Tibial nerve (tissue), 4 donors: ENCODE results near the gene DIP2C. TPM values are rescaled to one million over a fixed set of nuclear protein-coding genes. Genes with fewer than 3 reads are reported as not detected.

ENCODE experiments used
- DNase-seq, 2 donors: peaks; one replicate each; pipeline ENCODE4 v3.0.0-alpha.2; 2019; ENCODE audit warnings: low spot score in 2 of 2
- H3K27ac ChIP-seq, 4 donors: fragments of 200-600 bp; sonication (generic) in 3 of 4; one replicate each; pipeline ENCODE4 v1.5.1; 2017 to 2019; ENCODE audit warnings: mild to moderate bottlenecking in 1 of 4
- H3K27me3 ChIP-seq, 2 donors: fragments of 200-600 bp; sonication (generic) in 1 of 2; one replicate each; pipeline versions ENCODE4 v1.5.1 to v1.6.0; 2017 to 2019
- H3K36me3 ChIP-seq, 3 donors: fragments of 200-600 bp; sonication (generic); one replicate each; pipeline ENCODE4 v1.5.1; 2018 to 2019
- H3K4me1 ChIP-seq, 4 donors: fragments of 200-600 bp; sonication (generic) in 3 of 4; one replicate each; pipeline ENCODE4 v1.5.1; 2017 to 2019
- H3K4me3 ChIP-seq, 4 donors: fragments of 200-600 bp; sonication (generic) in 3 of 4; one replicate each; pipeline ENCODE4 v1.5.1; 2017 to 2019; ENCODE audit warnings: mild to moderate bottlenecking in 1 of 4, moderate library complexity in 1 of 4
- H3K9me3 ChIP-seq, 4 donors: fragments of 200-600 bp; sonication (generic) in 3 of 4; one replicate each; pipeline ENCODE4 v1.5.1; 2017 to 2019
- EP300 ChIP-seq, 2 donors: sonication (generic); formaldehyde crosslinking; IDR thresholded peaks; one replicate each; pipeline ENCODE4 v1.6.1; 2017; ENCODE audit warnings: antibody characterized with exemption in 2 of 2, mild to moderate bottlenecking in 1 of 2
- POLR2A ChIP-seq, 2 donors: fragments of 450-650 bp; IDR thresholded peaks; one replicate each; pipeline ENCODE4 v1.6.1; 2017; ENCODE audit warnings: antibody characterized with exemption in 2 of 2, mild to moderate bottlenecking in 2 of 2, moderate library complexity in 2 of 2
- WGBS, 2 donors: methylation state at CpG; one replicate each; pipeline ENCODE4 v1.1.5; 2018; 5-methylcytosine and 5-hydroxymethylcytosine counted together
- total RNA-seq, 4 donors: library from RNA; depleted of rRNA; stranded (reverse); fragments of >200 nt; gene quantifications; one replicate each; pipeline ENCODE4 v1.1.0, GENCODE V29; 2016
- TF ChIP-seq, protein P1 (sequence below), 5 experiments: fragments of 200-600 bp in 3 of 5; fragments of 450-650 bp in 2 of 5; sonication (generic) in 3 of 5; IDR thresholded peaks; one replicate each; pipeline ENCODE4 v1.5.1; 2016 to 2019; ENCODE audit warnings: antibody characterized with exemption in 5 of 5, mild to moderate bottlenecking in 3 of 5, moderate library complexity in 2 of 5

Gene DIP2C
- total RNA-seq, 4 donors from 2014 or later = 31.4 to 46.5 (median 36.0) TPM

DNA sequence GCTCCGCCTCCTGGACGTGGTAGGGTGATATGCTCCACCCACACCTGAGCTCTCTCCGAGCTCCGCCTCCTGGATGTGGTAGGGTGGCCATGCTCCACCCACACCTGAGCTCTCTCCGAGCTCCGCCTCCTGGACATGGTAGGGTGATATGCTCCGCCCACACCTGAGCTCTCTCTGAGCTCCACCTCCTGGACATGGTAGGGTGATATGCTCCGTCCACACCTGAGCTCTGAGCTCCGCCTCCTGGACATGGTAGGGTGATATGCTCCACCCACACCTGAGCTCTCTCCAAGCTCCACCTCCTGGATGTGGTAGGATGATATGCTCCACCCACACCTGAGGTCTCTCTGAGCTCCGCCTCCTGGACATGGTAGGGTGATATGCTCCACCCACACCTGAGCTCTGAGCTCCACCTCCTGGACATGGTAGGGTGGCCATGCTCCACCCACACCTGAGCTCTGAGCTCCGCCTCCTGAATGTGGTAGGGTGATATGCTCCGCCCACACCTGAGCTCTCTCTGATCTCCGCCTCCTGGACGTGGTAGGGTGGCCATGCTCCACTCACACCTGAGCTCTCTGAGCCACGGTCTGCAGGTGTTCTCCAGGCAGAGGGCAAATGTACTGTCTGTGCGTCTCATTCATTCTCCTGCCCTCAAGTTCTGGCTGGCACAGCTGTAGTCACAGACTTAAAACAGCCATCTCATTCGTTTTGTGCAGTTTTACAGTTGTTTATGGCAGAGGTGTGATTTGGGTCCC, 252.4 kb downstream of the DIP2C start:
- no peak for TF ChIP-seq EP300 (IDR thresholded peaks at IDR 0.05)
- TF ChIP-seq, protein P1, sequence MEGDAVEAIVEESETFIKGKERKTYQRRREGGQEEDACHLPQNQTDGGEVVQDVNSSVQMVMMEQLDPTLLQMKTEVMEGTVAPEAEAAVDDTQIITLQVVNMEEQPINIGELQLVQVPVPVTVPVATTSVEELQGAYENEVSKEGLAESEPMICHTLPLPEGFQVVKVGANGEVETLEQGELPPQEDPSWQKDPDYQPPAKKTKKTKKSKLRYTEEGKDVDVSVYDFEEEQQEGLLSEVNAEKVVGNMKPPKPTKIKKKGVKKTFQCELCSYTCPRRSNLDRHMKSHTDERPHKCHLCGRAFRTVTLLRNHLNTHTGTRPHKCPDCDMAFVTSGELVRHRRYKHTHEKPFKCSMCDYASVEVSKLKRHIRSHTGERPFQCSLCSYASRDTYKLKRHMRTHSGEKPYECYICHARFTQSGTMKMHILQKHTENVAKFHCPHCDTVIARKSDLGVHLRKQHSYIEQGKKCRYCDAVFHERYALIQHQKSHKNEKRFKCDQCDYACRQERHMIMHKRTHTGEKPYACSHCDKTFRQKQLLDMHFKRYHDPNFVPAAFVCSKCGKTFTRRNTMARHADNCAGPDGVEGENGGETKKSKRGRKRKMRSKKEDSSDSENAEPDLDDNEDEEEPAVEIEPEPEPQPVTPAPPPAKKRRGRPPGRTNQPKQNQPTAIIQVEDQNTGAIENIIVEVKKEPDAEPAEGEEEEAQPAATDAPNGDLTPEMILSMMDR (IDR thresholded peaks at IDR 0.05) = no peak
- TF ChIP-seq POLR2A (IDR thresholded peaks at IDR 0.05) = no peak
- Histone ChIP-seq H3K4me1 (peaks cover 0 to 10% (median 0%) of the 10 kb centered on the region in 4 donors), H3K27me3 (no peaks in the 10 kb centered on the region), H3K27ac (peak overlapping the region in 1 of 4 donors; percentile 21), H3K4me3 (no peak overlapping the region), H3K9me3 (no peaks in the 10 kb centered on the region), H3K36me3 (peaks cover 0 to 29% (median 0%) of the 10 kb centered on the region in 3 donors)
- WGBS, 2 donors = 81 to 90% methylated on average over 12 to 17 of the region's 17 CpGs
- no peak for DNase-seq

DNA sequence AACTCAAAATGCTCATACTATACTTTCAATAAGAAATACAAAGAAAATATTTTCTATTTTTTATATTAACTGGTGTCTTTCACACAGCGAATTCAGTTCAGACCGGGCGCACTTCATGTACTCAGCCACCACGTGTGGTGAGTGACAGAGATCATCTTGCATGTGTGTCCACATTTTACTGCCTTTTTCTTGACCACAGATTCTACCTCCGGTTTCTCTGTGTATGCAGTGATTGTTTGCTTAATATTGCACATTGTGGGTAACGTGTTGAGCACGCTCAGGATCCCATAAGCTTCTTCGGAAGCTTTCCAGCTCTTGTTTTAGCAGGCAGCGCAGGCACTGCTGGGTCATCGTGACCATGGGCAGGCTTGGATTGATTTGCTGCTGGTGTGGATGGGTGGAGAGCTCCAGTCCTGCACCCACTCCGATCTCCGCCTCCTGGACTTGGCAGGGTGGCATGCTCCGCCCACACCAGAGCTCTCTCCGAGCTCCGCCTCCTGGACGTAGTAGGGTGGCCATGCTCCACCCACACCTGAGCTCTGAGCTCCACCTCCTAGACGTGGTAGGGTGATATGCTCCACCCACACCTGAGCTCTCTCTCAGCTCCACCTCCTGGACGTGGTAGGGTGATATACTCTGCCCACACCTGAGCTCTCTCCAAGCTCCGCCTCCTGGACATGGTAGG, 253.3 kb downstream of the DIP2C start:
- H3K4me3 ChIP-seq = no peak overlapping the region
- no peaks in the 10 kb centered on the region for H3K9me3 ChIP-seq
- no peak for DNase-seq
- TF ChIP-seq, protein P1 (IDR thresholded peaks at IDR 0.05) = no peak
- no peak for TF ChIP-seq EP300 (IDR thresholded peaks at IDR 0.05)
- TF ChIP-seq POLR2A (IDR thresholded peaks at IDR 0.05) = no peak
- no peak overlapping the region for H3K27ac ChIP-seq
- 92 to 94% methylated on average over 18 to 19 of the region's 19 CpGs for WGBS, 2 donors
- no peaks in the 10 kb centered on the region for H3K27me3 ChIP-seq
- peaks cover 0 to 10% (median 0%) of the 10 kb centered on the region in 4 donors for H3K4me1 ChIP-seq
- H3K36me3 ChIP-seq = peaks cover 0 to 24% (median 0%) of the 10 kb centered on the region in 3 donors

DNA sequence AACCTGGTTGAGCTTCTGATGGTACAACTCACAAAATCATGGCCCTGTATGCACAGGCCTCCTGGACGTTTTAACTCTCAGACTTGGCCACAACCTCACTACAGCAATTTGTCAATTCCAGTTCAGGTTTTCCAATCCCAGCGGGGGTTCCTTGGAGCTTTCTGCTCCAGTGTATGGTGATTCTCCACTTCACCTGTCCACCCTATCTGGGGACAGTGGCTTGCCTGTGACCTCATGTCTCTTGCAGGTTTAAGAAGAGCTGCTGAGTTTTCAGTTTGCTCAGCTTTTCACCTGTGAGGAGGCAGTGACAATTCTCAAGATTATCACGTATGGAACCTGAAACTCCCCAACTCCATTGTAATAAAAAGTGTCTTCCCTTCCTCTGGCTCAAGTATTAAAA, 254.1 kb downstream of the DIP2C start:
- Histone ChIP-seq H3K27me3 (no peaks in the 10 kb centered on the region), H3K4me1 (peaks cover 0 to 10% (median 0%) of the 10 kb centered on the region in 4 donors), H3K4me3 (no peak overlapping the region), H3K9me3 (no peaks in the 10 kb centered on the region), H3K27ac (no peak overlapping the region), H3K36me3 (peaks cover 0 to 16% (median 0%) of the 10 kb centered on the region in 3 donors)
- TF ChIP-seq POLR2A (IDR thresholded peaks at IDR 0.05) (no peak), EP300 (IDR thresholded peaks at IDR 0.05) (no peak)
- TF ChIP-seq, protein P1 (IDR thresholded peaks at IDR 0.05) = no peak
- no peak for DNase-seq
- 86 to 92% methylated on average over 3 of the region's 3 CpGs for WGBS, 2 donors

DNA sequence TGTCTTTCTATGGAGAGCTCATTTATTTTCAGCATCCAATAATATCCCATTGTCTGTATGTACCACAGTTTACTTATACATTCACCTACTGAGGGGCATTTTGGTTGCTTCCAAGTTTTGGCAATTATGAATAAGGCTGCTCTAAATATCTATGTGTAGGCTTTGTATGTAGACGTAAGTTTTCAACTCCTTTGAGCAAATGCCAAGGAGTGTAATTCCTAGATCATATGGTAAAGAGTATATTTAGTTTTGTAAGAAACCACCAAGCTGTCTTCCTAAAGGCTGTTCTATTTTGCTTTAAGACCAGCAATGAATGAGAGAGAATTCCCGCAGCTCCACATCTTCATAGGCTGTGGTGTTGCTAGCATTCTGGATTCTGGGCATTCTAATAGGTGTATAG, 259.8 kb downstream of the DIP2C start:
- H3K9me3 ChIP-seq = peaks cover 0 to 3% (median 0%) of the 10 kb centered on the region in 4 donors
- TF ChIP-seq EP300 (IDR thresholded peaks at IDR 0.05) (no peak), POLR2A (IDR thresholded peaks at IDR 0.05) (no peak)
- TF ChIP-seq, protein P1 (IDR thresholded peaks at IDR 0.05) = no peak
- H3K36me3 ChIP-seq = no peaks in the 10 kb centered on the region
- H3K27ac ChIP-seq = no peak overlapping the region
- no peaks in the 10 kb centered on the region for H3K4me1 ChIP-seq
- no peak for DNase-seq
- 75 to 85% methylated on average over 2 of the region's 2 CpGs for WGBS, 2 donors
- no peak overlapping the region for H3K4me3 ChIP-seq
- no peaks in the 10 kb centered on the region for H3K27me3 ChIP-seq
